ENCODE results near the gene CAMKK2. TPM values are rescaled to one million over a fixed set of nuclear protein-coding genes. Genes with fewer than 3 reads are reported as not detected.

CAMKK2 gene
- total RNA-seq, 2 experiments from 2014 or later = 21.1 to 27.6 TPM

DNA sequence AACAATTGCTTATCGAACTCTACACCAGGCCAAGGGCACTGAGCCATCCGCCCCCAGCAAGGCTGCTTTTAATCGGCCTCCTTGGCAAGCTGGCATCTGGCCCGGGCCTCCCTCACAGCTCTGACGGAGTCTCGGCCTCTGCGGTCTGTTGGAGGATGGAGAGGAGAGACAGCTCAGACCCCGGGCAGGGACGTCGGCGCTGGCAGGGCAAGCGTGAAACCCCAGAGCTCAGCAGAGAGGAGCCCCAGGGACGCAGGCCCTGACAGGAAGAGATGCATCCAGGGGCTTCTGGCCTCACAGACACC is 17.5 kb downstream of the CAMKK2 start:
- no peaks in the 10 kb centered on the region for H3K4me1 ChIP-seq (ENCODE audit: insufficient read depth, low read length, poor library complexity, severe bottlenecking)
- H3K9me2 ChIP-seq (ENCODE audit: insufficient read depth, low read length) = no peaks in the 10 kb centered on the region
- intact Hi-C loops (cut with micrococcal nuclease; ENCODE audit: unreplicated experiment) = no loop called here
- H3K79me2 ChIP-seq (ENCODE audit: insufficient read depth, low read depth, low read length) = no peaks in the 10 kb centered on the region
- H3K27ac ChIP-seq (ENCODE audit: low read depth, low read length, poor library complexity, severe bottlenecking) = no peak overlapping the region
- H3K36me3 ChIP-seq (ENCODE audit: insufficient read depth, low read length) = peaks cover 11% of the 10 kb centered on the region
- H3K4me3 ChIP-seq (ENCODE audit: low read depth, low read length, poor library complexity, severe bottlenecking) = no peak overlapping the region
- TF ChIP-seq EZH2phosphoT487 (IDR thresholded peaks at IDR 0.05; ENCODE audit: borderline replicate concordance, low read depth, low read length) = no peak
- TF ChIP-seq, protein P1, sequence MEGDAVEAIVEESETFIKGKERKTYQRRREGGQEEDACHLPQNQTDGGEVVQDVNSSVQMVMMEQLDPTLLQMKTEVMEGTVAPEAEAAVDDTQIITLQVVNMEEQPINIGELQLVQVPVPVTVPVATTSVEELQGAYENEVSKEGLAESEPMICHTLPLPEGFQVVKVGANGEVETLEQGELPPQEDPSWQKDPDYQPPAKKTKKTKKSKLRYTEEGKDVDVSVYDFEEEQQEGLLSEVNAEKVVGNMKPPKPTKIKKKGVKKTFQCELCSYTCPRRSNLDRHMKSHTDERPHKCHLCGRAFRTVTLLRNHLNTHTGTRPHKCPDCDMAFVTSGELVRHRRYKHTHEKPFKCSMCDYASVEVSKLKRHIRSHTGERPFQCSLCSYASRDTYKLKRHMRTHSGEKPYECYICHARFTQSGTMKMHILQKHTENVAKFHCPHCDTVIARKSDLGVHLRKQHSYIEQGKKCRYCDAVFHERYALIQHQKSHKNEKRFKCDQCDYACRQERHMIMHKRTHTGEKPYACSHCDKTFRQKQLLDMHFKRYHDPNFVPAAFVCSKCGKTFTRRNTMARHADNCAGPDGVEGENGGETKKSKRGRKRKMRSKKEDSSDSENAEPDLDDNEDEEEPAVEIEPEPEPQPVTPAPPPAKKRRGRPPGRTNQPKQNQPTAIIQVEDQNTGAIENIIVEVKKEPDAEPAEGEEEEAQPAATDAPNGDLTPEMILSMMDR (conservative IDR thresholded peaks at IDR 0.05; ENCODE audit: low read length) = no peak
- no TSS peak for BruUV-seq (replicated peaks)
- ChIA-PET CTCF (ENCODE audit: unreplicated experiment) (no interaction called here), POLR2A (no interaction called here)
- 0 out of 2 replicates have a peak, but pooled peaks cover 3% of the 10 kb centered on the region for H4K20me1 ChIP-seq (ENCODE audit: insufficient read depth, low read length)
- H3K9me3 ChIP-seq (ENCODE audit: low read length) = no peaks in the 10 kb centered on the region
- no peak for DNase-seq (ENCODE audit: low spot score)
- no peak overlapping the region for H3K4me2 ChIP-seq (ENCODE audit: low read length)
- no peak overlapping the region for H2AFZ ChIP-seq (ENCODE audit: low read length)

DNA sequence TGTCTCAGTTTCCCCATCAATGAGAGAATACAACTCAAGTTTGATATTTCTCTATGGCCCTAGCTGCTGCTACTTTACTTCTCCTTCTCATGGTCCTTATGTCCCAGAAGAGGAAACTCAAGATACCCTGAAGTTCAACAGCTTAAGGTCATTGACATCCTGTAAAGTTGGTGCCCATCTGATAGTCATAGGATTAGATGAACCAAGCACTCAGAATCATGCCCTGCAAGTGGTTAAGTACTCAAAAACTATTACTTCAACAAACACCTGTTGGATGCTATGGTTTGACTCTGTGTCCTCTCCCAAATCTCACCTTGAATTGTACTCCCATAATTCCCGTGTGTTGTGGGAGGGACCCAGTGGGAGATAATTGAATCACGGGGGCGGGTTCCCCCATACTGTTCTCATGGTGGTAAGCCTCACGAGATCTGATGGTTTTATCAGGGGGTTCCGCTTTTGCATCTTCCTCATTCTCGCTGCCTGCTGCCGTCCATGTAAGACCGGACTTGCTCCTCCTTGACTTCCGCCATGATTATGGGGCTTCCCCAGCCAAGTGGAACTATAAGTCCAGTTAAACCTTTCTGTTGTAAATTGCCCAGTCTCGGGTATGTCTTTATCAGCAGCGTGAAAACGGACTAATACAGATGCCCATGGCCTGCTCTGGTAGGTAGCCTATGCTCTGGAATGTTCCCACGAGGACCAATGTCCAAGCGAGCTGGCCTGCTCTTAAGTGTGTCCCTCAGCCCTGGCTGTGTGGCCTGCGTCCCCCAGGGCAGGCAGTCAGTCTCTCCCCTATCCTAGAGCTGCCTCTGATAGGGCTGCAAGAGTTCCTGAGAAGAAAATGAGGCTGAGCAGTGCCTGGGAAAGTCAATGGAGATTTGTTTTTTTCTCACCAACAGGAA is 18.1 kb downstream of the CAMKK2 start:
- Histone ChIP-seq H3K9me2 (ENCODE audit: insufficient read depth, low read length) (no peaks in the 10 kb centered on the region), H3K36me3 (ENCODE audit: insufficient read depth, low read length) (peaks cover 17% of the 10 kb centered on the region), H3K4me1 (ENCODE audit: insufficient read depth, low read length, poor library complexity, severe bottlenecking) (no peaks in the 10 kb centered on the region), H3K9me3 (ENCODE audit: low read length) (no peaks in the 10 kb centered on the region), H3K79me2 (ENCODE audit: insufficient read depth, low read depth, low read length) (no peaks in the 10 kb centered on the region), H3K4me3 (ENCODE audit: low read depth, low read length, poor library complexity, severe bottlenecking) (no peak overlapping the region), H3K4me2 (ENCODE audit: low read length) (no peak overlapping the region), H3K27ac (ENCODE audit: low read depth, low read length, poor library complexity, severe bottlenecking) (no peak overlapping the region), H4K20me1 (ENCODE audit: insufficient read depth, low read length) (0 out of 2 replicates have a peak, but pooled peaks cover 3% of the 10 kb centered on the region), H2AFZ (ENCODE audit: low read length) (no peak overlapping the region)
- no TSS peak for BruUV-seq (replicated peaks)
- POLR2A ChIA-PET = no interaction called here
- CTCF ChIA-PET (ENCODE audit: unreplicated experiment) = no interaction called here
- intact Hi-C loops (cut with micrococcal nuclease; ENCODE audit: unreplicated experiment) = no loop called here
- DNase-seq (ENCODE audit: low spot score) = no peak
- TF ChIP-seq, protein P1 (conservative IDR thresholded peaks at IDR 0.05; ENCODE audit: low read length) = no peak
- no peak for TF ChIP-seq EZH2phosphoT487 (IDR thresholded peaks at IDR 0.05; ENCODE audit: borderline replicate concordance, low read depth, low read length)

DNA sequence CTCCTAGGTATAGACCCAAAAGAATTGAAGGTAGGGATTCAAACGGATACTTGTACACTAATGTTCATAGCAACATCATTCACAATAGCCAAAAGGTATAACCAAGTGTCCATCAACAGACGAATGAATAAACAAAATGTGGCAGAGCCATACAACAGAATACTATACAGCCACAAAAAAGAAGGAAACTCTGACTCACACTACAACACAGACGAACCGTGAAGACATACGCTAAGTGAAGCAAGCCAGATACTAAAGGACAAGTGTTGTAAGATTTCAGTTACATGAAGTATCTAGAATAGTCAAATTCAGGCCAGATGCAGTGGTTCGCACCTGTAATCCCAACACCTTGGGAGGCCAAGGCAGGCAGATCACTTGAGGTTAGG is 19.1 kb downstream of the CAMKK2 start:
- H3K4me1 ChIP-seq (ENCODE audit: insufficient read depth, low read length, poor library complexity, severe bottlenecking) = no peaks in the 10 kb centered on the region
- DNase-seq (ENCODE audit: low spot score) = no peak
- no TSS peak for BruUV-seq (replicated peaks)
- H3K27ac ChIP-seq (ENCODE audit: low read depth, low read length, poor library complexity, severe bottlenecking) = no peak overlapping the region
- TF ChIP-seq EZH2phosphoT487 (IDR thresholded peaks at IDR 0.05; ENCODE audit: borderline replicate concordance, low read depth, low read length) = no peak
- TF ChIP-seq, protein P1 (conservative IDR thresholded peaks at IDR 0.05; ENCODE audit: low read length) = no peak
- H3K9me3 ChIP-seq (ENCODE audit: low read length) = no peaks in the 10 kb centered on the region
- POLR2A ChIA-PET = interaction anchor here (1.0 kb wide), 1 partner anchor 12 kb away, joined by 3 read pairs; no protein-coding TSS in a partner anchor
- H4K20me1 ChIP-seq (ENCODE audit: insufficient read depth, low read length) = 0 out of 2 replicates have a peak, but pooled peaks cover 3% of the 10 kb centered on the region
- no peak overlapping the region for H2AFZ ChIP-seq (ENCODE audit: low read length)
- no peaks in the 10 kb centered on the region for H3K79me2 ChIP-seq (ENCODE audit: insufficient read depth, low read depth, low read length)
- H3K36me3 ChIP-seq (ENCODE audit: insufficient read depth, low read length) = peaks cover 18% of the 10 kb centered on the region
- H3K4me3 ChIP-seq (ENCODE audit: low read depth, low read length, poor library complexity, severe bottlenecking) = no peak overlapping the region
- intact Hi-C loops (cut with micrococcal nuclease; ENCODE audit: unreplicated experiment) = no loop called here
- H3K9me2 ChIP-seq (ENCODE audit: insufficient read depth, low read length) = no peaks in the 10 kb centered on the region
- no peak overlapping the region for H3K4me2 ChIP-seq (ENCODE audit: low read length)
- CTCF ChIA-PET (ENCODE audit: unreplicated experiment) = no interaction called here
